Measurements from ENCODE around the gene ATR. TPM values are rescaled to one million over a fixed set of nuclear protein-coding genes. Genes with fewer than 3 reads are reported as not detected.

The ATR gene
- total RNA-seq, 4 donors from 2014 or later, result 9.5 to 16.6 (median 13.3) TPM

DNA sequence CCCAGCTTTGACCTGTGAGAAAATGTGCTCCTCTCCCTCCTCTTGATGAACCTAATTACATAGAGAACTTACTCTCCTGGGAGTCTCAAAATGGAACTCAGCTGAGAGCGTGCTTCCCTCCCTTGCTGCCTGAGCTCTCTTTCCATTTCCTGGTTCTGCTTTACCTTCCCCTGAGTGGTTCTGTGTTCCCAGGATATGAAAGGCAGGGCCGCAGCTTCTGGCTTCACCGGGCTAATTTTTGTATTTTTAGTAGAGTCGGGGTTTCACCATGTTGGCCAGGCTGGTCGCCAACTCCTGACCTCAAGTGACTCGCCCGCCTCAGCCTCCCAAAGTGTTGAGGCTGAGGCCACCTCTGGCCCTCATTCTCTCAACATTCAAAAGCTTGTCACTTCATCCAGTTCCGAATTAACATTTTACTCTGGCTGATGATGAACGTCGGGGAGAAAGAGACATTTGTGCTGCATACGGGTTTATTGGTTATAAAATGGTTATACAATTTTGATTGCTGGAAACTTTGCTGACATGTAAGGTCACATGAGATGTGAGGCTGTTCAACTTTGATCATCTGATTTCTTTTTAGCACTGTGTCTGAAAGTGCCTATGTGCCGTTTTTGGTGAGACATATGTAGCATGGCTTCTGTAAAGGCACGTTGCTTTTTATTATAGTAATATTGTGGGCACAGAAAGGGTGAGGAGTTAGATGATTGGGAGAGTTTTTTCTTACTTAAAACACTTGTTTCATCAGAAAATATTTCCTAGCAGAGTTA, 24.3 kb upstream of the ATR start:
- no peaks in the 10 kb centered on the region for H3K27me3 ChIP-seq
- DNase-seq (ENCODE audit: extremely low spot score), result peak; percentile 68
- H3K4me1 ChIP-seq, result no peaks in the 10 kb centered on the region
- H3K36me3 ChIP-seq, result no peaks in the 10 kb centered on the region
- H3K4me3 ChIP-seq, result no peak overlapping the region
- WGBS, result 91% methylated on average over 13 of the region's 13 CpGs
- H3K27ac ChIP-seq (replicated peaks in 1 of 4), result no peak overlapping the region
- H3K9me3 ChIP-seq, result no peaks in the 10 kb centered on the region
- TF ChIP-seq EP300 (IDR thresholded peaks at IDR 0.05) (no peak), POLR2A (IDR thresholded peaks at IDR 0.05; ENCODE audit: low read depth) (no peak), POLR2AphosphoS5 (IDR thresholded peaks at IDR 0.05) (no peak)
- TF ChIP-seq, protein P1, sequence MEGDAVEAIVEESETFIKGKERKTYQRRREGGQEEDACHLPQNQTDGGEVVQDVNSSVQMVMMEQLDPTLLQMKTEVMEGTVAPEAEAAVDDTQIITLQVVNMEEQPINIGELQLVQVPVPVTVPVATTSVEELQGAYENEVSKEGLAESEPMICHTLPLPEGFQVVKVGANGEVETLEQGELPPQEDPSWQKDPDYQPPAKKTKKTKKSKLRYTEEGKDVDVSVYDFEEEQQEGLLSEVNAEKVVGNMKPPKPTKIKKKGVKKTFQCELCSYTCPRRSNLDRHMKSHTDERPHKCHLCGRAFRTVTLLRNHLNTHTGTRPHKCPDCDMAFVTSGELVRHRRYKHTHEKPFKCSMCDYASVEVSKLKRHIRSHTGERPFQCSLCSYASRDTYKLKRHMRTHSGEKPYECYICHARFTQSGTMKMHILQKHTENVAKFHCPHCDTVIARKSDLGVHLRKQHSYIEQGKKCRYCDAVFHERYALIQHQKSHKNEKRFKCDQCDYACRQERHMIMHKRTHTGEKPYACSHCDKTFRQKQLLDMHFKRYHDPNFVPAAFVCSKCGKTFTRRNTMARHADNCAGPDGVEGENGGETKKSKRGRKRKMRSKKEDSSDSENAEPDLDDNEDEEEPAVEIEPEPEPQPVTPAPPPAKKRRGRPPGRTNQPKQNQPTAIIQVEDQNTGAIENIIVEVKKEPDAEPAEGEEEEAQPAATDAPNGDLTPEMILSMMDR (IDR thresholded peaks at IDR 0.05), result no peak
- intact Hi-C loops (cut with DNase I), result no loop called here

DNA sequence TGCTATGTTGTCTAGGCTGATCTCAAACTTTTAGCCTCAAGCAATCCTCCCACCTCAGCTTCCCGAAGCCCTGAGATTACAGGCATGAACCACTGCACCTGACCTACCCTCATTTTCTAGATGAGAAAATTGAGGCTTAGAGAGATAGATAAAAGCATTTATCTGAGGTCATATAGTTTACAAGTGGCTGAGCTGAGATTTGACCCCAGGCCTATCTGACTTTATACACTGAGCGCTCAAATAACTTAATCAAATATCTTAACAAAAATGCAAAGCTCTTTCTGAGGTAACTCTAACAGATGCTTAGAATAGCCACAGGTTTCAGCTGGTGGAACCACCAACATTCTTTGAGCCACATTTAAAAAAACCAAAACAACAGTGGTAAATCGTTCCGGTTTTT, 23.2 kb upstream of the ATR start:
- intact Hi-C loops (cut with DNase I), result no loop called here
- DNase-seq (ENCODE audit: extremely low spot score), result peak; percentile 12
- Histone ChIP-seq H3K27ac (replicated peaks in 1 of 4) (no peak overlapping the region), H3K4me1 (peaks cover 4 to 6% (median 5%) of the 10 kb centered on the region in 4 donors), H3K36me3 (no peaks in the 10 kb centered on the region), H3K27me3 (no peaks in the 10 kb centered on the region), H3K9me3 (no peaks in the 10 kb centered on the region), H3K4me3 (no peak overlapping the region)
- 82% methylated on average over 4 of the region's 4 CpGs for WGBS
- TF ChIP-seq POLR2AphosphoS5 (IDR thresholded peaks at IDR 0.05) (no peak), EP300 (IDR thresholded peaks at IDR 0.05) (no peak), POLR2A (IDR thresholded peaks at IDR 0.05; ENCODE audit: low read depth) (no peak)
- TF ChIP-seq, protein P1 (IDR thresholded peaks at IDR 0.05), result no peak

DNA sequence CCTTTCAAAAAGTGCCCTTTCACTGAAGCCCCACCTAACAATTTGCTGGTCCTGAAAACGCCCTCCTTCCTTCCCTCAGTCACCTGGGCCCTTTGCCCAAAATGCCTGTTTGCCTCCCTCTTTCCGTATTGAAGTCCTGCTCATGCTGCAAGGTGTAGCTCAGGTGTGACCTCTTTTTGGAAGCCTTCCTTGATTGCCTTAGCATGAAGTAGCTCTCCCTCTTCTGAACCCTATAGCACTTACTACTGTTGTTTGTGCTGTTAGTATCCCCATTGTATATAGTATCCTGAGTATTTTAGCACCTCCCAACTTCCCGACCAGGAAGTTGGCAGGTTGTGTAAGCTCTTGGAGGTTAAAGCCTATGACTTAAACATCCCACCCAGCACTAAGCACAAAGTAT, 19.4 kb upstream of the ATR start:
- WGBS, result 85% methylated on average over 3 of the region's 3 CpGs
- Histone ChIP-seq H3K36me3 (no peaks in the 10 kb centered on the region), H3K27me3 (no peaks in the 10 kb centered on the region), H3K9me3 (no peaks in the 10 kb centered on the region), H3K4me1 (peaks cover 11 to 15% (median 14%) of the 10 kb centered on the region in 4 donors), H3K4me3 (no peak overlapping the region), H3K27ac (replicated peaks in 1 of 4) (no peak overlapping the region)
- intact Hi-C loops (cut with DNase I), result loop anchor here (2.0 to 5.0 kb wide), 3 partner anchors 19 to 389 kb away; partner anchors contain the start of genes ATR and TRPC1
- TF ChIP-seq POLR2A (IDR thresholded peaks at IDR 0.05; ENCODE audit: low read depth) (no peak), POLR2AphosphoS5 (IDR thresholded peaks at IDR 0.05) (no peak), EP300 (IDR thresholded peaks at IDR 0.05) (no peak)
- TF ChIP-seq, protein P1 (IDR thresholded peaks at IDR 0.05), result no peak
- DNase-seq (ENCODE audit: extremely low spot score), result peak; percentile 53

DNA sequence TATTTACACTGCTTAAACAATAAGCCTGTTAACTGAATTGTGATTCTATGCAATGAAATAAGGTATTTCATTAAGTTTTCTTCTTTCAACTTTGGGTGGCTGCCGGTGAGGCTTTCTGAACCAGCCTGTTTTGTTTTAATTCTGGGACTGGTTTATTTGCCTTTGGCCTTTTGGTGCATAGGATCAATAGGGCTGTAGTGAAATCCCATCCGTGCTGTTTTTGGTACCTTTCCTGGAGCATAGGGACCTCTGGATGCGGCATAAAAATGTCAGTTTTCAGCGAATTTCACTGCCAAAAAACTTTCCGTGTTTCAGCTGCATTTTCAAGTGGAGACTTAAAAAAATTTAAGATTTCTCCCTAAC, 18.2 kb upstream of the ATR start:
- Histone ChIP-seq H3K36me3 (no peaks in the 10 kb centered on the region), H3K4me3 (peak overlapping the region; percentile 56 to 85 (median 78)), H3K27ac (replicated peaks in 1 of 4) (peak overlapping the region; percentile 61 to 68 (median 68)), H3K27me3 (no peaks in the 10 kb centered on the region), H3K9me3 (no peaks in the 10 kb centered on the region), H3K4me1 (peaks cover 11 to 15% (median 14%) of the 10 kb centered on the region in 4 donors)
- 15% methylated on average over 5 of the region's 5 CpGs for WGBS
- intact Hi-C loops (cut with DNase I), result loop anchor here (2.0 to 5.0 kb wide), 3 partner anchors 18 to 391 kb away; partner anchors contain the start of genes ATR and TRPC1
- TF ChIP-seq POLR2A (IDR thresholded peaks at IDR 0.05; ENCODE audit: low read depth), result no peak
- TF ChIP-seq EP300 (IDR thresholded peaks at IDR 0.05), result no peak
- no peak for TF ChIP-seq POLR2AphosphoS5 (IDR thresholded peaks at IDR 0.05)
- TF ChIP-seq, protein P1 (IDR thresholded peaks at IDR 0.05), result no peak
- no peak for DNase-seq (ENCODE audit: extremely low spot score)

Data from esophagus muscularis mucosa (tissue), 4 donors.